Left lung (tissue), 10 donors: ENCODE measurements around the gene ZNF609. TPM values are rescaled to one million over a fixed set of nuclear protein-coding genes. Genes with fewer than 3 reads are reported as not detected.
"Not testable (repeated sequence)": the region's sequence is repeated elsewhere in the genome, so short reads cannot be mapped to it uniquely, and the experiment has no call there.

Experiments
- ATAC-seq: fragments of 200-7000 bp; cut with Tn5 transposase; one replicate; pipeline ENCODE4 v1.9.1; 2020; ENCODE audit warnings: moderate library complexity
- DNase-seq, 4 donors: peaks; one replicate each; pipeline ENCODE4 v3.0.0-alpha.2; 2013 to 2020
- H3K27ac ChIP-seq, 2 donors: fragments of 200-600 bp; sonication (generic) in 1 of 2; one replicate each; pipeline versions ENCODE4 v1.5.0 to v1.8.0; 2020 to 2021
- H3K27me3 ChIP-seq, 2 donors: fragments of 200-600 bp; sonication (generic) in 1 of 2; one replicate each; pipeline versions ENCODE4 v1.5.0 to v1.8.0; 2020 to 2021
- H3K36me3 ChIP-seq, 2 donors: fragments of 200-600 bp; sonication (generic) in 1 of 2; one replicate each; pipeline versions ENCODE4 v1.5.0 to v1.8.0; 2020 to 2021
- H3K4me1 ChIP-seq, 2 donors: fragments of 200-600 bp; one replicate each; pipeline ENCODE4 v1.8.0; 2021
- H3K4me3 ChIP-seq, 2 donors: fragments of 200-600 bp; sonication (generic) in 1 of 2; one replicate each; pipeline versions ENCODE4 v1.5.0 to v1.8.0; 2020 to 2021; ENCODE audit warnings: mild to moderate bottlenecking in 1 of 2
- H3K9me3 ChIP-seq, 2 donors: fragments of 200-600 bp; sonication (generic) in 1 of 2; one replicate each; pipeline versions ENCODE4 v1.5.0 to v1.8.0; 2020 to 2021
- CTCF ChIP-seq, 2 donors: fragments of 200-600 bp; sonication (generic) in 1 of 2; IDR thresholded peaks; one replicate each; pipeline versions ENCODE4 v1.5.0 to v1.8.0; 2021; ENCODE audit warnings: antibody characterized with exemption in 2 of 2
- intact Hi-C, 2 donors: fragments of 100-400 bp; cut with DNase I; formaldehyde crosslinking; loops; one replicate each; pipeline versions ENCODE4 v1.11.2 to v1.14.2; 2022
- polyA plus RNA-seq, 6 donors: library from polyadenylated mRNA; unstranded; fragments of 120-200 nt; gene quantifications; one replicate each; pipeline ENCODE4 v1.2.1, GENCODE V29; 2013; ENCODE audit not compliant: insufficient read length in 6 of 6
- total RNA-seq, 2 donors: library from RNA; stranded (reverse); fragmentation: NEBNext Ultra II Directional; extraction: Animal tissue kit (Norgen Biotek cat#: 25700); gene quantifications; one replicate each; pipeline ENCODE4 v1.2.1, GENCODE V29; 2021
- donor health status: DM: no; HTN: yes; CAD: no.
- donor health status: DM: no; HTN: no; CAD: no.

The ZNF609 gene
- total and polyA plus RNA-seq, 8 donors = 31.9 to 37.4 (median 36.7) TPM

DNA sequence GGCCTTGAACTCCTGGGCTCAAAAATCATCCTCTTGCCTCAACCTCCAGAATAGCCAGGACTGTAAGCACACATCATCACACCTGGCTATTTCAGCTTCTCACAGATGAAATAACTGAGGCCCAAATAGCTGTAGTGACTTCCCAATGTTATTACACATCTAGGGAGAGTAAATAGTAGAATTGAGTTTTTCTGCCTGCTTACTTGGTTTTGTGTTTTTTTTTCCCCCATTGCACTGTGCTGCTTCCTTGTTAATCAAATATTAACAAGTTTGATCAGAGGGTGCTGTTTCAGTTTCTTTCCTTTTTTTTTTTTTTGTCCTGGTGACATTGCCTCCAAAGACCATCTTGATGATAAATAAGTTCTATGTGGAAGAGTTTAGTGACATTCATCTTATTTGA, 23.4 kb downstream of the ZNF609 start:
- no peak for TF ChIP-seq CTCF (IDR thresholded peaks at IDR 0.05)
- intact Hi-C loops = no loop called here
- no peaks in the 10 kb centered on the region for H3K27me3 ChIP-seq

DNA sequence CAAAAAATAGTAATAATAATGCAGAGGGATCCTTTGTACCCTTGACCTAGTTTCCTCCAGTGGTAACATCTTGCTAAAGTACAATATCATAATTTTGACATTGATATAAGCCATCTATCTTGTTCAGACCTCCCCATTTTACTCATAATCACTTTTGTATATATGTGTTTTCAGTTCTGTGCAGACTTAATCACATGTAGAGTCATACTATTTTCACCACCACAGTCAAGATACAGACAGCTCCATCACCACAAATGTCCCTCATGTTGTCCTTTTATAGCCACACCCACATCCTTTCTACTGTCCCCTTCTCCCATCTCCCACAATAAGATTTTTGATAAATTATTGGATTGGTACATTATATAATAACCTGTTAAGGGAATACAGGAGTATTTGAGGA, 25.4 kb downstream of the ZNF609 start:
- ATAC-seq = no peak
- Histone ChIP-seq H3K27ac (no peak overlapping the region), H3K36me3 (no peaks in the 10 kb centered on the region), H3K4me1 (no peaks in the 10 kb centered on the region), H3K9me3 (no peaks in the 10 kb centered on the region), H3K27me3 (no peaks in the 10 kb centered on the region), H3K4me3 (no peak overlapping the region)
- no peak for DNase-seq
- intact Hi-C loops = no loop called here
- TF ChIP-seq CTCF (IDR thresholded peaks at IDR 0.05) = no peak

More for the DNA sequence above, 23.4 kb downstream of the ZNF609 start:
- Histone ChIP-seq H3K27ac (no peak overlapping the region), H3K36me3 (no peaks in the 10 kb centered on the region), H3K9me3 (no peaks in the 10 kb centered on the region), H3K4me3 (no peak overlapping the region), H3K4me1 (peaks cover 0 to 8% of the 10 kb centered on the region in 2 donors)
- ATAC-seq (no peak), DNase-seq (no peak)

DNA sequence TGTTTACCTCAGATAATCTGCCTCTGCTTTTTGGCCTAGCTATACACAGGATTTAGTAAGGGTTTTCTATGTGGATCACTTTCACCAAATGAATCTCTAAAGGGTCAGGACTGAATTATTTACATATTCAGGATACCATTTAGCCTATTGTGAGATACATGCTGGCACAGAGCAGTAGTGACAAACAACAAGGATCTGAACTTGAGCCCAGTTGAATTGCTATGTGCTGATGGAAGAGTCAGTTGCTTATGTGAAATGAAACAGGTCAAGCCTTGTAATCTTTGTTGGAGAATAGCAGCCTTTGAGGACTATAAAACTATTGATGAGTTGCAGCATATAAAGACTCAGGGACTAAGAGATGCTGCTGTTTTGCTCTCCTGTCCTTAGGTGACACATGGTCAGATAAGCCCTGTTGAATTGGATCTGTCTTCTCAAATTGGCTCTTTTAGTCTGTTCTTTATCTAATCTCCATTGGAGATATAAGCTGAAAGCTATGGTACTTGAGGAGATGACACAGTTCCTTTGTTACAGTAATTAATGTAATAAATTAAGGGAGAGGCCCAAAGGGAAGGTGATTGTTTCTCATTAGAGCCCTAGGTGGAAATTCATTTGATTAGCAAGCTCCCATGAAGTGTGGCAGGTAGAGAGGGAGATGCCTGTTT, 30.4 kb downstream of the ZNF609 start:
- intact Hi-C loops = no loop called here
- TF ChIP-seq CTCF (IDR thresholded peaks at IDR 0.05) = no peak
- no peaks in the 10 kb centered on the region for H3K4me1 ChIP-seq
- no peak overlapping the region for H3K27ac ChIP-seq
- DNase-seq = no peak
- H3K4me3 ChIP-seq = no peak overlapping the region
- ATAC-seq = no peak
- H3K36me3 ChIP-seq = no peaks in the 10 kb centered on the region
- no peaks in the 10 kb centered on the region for H3K27me3 ChIP-seq
- no peaks in the 10 kb centered on the region for H3K9me3 ChIP-seq

DNA sequence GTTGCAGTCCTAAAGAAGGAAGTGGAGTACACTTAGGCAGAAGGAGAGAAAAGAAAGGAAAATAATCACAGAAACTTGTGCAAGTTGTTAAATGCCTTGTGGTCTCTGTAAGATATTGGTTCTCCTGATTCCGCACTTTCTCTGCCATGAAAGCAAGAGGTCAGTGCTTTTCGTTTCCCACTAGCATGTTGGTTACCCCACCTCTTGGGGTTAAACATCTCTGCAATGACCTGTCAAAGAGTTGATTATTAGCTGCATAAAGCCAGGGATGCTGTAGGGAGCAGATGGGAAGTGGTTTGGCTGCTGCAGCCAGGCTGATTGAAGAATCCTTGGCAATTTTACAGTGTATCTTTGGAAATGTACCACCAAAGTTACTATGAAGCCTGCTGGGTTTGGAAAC, 33.3 kb downstream of the ZNF609 start:
- H3K36me3 ChIP-seq = no peaks in the 10 kb centered on the region
- no peak overlapping the region for H3K4me3 ChIP-seq
- no peak overlapping the region for H3K27ac ChIP-seq
- DNase-seq (no peak), ATAC-seq (no peak)
- TF ChIP-seq CTCF (IDR thresholded peaks at IDR 0.05) = no peak
- intact Hi-C loops = no loop called here
- no peaks in the 10 kb centered on the region for H3K27me3 ChIP-seq
- H3K4me1 ChIP-seq = no peaks in the 10 kb centered on the region
- no peaks in the 10 kb centered on the region for H3K9me3 ChIP-seq

GRCh38 chr15:64495968-64496367, 35.6 kb downstream of the ZNF609 start:
- H3K4me1 ChIP-seq, H3K27ac ChIP-seq, ATAC-seq, H3K27me3 ChIP-seq, DNase-seq, H3K4me3 ChIP-seq, H3K9me3 ChIP-seq, intact Hi-C loops: not testable (repeated sequence)
- H3K36me3 ChIP-seq = peaks cover 0 to 17% of the 10 kb centered on the region in 2 donors
